Measurements from ENCODE around the gene STRA8. TPM values are rescaled to one million over a fixed set of nuclear protein-coding genes. Genes with fewer than 3 reads are reported as not detected.
A peak's percentile ranks its signal among the peaks of the same experiment; 100 is the strongest.

The STRA8 gene
- not detected for total RNA-seq

- intact Hi-C loops (cut with DNase I) = no loop called here
- DNase-seq (ENCODE audit: low spot score) (no peak), ATAC-seq (no peak)
These were observed at the start of gene STRA8 for GRCh38 chr7:135233570-135233969. Gene STRA8 (plus strand): TSS chr7:135233838. CDS start chr7:135240525, 6,687 bp downstream.

DNA sequence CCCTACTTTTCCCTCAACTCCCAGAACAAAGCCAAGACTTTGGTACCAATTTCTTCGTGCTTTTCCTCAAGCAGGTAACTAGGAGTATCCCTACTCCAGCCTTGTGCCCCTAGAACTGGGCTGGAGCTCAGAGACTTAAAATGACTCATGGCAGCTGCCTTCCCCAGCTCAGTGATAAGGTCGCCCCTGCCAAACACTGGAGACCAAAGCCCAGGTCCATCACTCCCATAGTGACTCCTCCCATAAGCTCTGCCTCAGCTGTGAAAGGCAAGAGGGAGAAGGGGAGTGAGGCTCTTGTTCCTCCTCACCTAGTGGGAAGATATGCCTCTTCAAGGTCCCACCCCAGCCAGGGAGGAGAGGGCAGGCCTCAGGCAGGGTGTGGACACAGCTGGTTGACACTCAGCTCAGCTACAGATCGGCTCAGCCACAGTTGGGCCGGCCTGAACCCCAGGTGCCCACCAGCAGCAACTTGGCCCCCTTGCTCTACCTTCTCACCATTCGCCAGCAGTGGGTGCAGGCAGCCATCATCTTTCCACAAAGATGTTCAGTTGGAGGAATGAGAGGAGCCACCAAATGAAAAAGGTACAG lies 49.3 kb upstream of the STRA8 start:
- ATAC-seq = no peak
- intact Hi-C loops (cut with DNase I) = no loop called here
- DNase-seq (ENCODE audit: low spot score) = no peak

DNA sequence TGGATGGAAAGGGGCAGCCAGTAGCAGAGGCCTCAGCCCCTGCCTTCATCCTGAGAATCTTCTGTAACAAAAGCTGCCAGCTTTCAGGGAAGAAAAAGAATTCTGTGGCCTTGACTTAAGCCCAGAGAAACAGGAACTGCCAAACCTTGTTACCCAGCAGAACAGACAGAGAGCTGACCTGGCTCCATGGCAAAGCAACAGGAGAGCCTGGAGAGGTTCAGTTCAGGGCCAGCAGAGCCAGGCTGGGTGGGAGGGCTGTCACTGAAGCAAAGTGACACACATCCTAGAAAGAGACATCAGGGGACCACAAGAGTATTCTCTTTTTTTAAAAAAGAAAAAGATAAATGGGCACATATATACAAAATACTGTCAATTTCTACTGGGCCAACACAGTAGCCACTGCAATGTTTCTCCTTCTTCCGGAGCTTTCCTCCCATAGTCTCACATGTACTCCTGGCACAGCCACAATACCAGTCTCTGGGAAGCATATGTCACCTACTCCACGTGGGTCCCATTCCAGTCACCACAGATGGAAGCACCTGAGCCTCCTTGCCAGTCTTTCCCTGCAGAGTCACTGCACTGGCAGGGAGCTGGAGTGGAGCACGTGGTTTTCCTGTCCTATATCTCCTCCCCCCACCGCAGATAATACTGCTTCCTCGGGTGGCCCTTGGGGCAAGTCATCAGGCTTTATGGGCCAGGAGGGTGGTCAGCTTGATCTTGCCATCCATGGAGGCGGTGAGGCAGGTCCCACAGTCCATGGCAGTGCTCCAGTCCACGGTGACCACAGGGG lies 48.0 kb upstream of the STRA8 start:
- peak; percentile 8 for ATAC-seq
- DNase-seq (ENCODE audit: low spot score) = no peak
- intact Hi-C loops (cut with DNase I) = no loop called here

- DNase-seq (ENCODE audit: low spot score) (no peak), ATAC-seq (no peak)
- intact Hi-C loops (cut with DNase I) = no loop called here
These were observed 47.4 kb upstream of the STRA8 start for GRCh38 chr7:135186261-135186540.

DNA sequence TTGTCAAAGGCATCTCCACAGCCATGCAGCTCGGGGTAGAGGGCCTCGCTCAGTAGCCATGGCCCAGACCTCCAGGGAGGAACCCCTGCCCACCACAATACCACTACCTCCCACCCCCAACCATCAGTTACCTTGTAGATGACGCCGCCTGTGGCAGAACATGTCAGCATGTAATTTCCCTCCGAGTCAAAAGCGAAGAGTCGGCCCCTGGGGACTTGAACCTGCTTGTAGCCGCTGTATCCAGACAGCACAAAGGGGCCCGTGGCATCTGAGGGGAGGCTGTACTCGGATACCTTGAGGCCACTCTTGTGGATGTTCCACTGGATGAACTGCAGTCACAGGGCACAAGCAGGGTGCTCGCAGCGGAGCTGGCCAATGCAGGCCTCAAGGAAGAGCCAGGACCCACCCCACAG lies 46.8 kb upstream of the STRA8 start:
- ATAC-seq = no peak

GRCh38 chr7:135188298-135188984 lies 45.2 kb upstream of the STRA8 start:
- no peak for ATAC-seq
- DNase-seq (ENCODE audit: low spot score) = peak; percentile 48
- intact Hi-C loops (cut with DNase I) = no loop called here

More for the DNA sequence above, 46.8 kb upstream of the STRA8 start:
- intact Hi-C loops (cut with DNase I) = no loop called here
- no peak for DNase-seq (ENCODE audit: low spot score)

GRCh38 chr7:135189221-135189662 lies 44.4 kb upstream of the STRA8 start:
- ATAC-seq (no peak), DNase-seq (ENCODE audit: low spot score) (no peak)
- intact Hi-C loops (cut with DNase I) = no loop called here

DNA sequence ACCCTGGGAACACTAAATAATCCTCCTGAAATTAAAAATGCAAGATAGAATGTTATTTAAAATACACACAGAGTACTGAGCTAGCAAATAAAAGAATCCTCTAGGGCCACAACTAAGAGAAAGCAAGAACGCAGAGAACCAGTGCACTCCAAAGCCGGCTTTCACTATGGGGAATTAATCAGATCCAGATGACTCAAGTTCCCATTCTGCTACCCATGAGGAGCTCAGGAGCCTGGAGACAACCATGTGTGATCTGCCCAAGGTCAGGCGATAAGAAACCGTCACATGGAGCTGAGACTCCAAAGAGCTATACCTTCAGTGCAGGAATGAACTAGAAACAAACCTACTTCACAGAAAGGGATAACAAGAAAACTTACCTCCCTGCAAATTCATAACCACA lies 43.7 kb upstream of the STRA8 start:
- intact Hi-C loops (cut with DNase I) = no loop called here
- no peak for DNase-seq (ENCODE audit: low spot score)
- peak; percentile 59 for ATAC-seq

DNA sequence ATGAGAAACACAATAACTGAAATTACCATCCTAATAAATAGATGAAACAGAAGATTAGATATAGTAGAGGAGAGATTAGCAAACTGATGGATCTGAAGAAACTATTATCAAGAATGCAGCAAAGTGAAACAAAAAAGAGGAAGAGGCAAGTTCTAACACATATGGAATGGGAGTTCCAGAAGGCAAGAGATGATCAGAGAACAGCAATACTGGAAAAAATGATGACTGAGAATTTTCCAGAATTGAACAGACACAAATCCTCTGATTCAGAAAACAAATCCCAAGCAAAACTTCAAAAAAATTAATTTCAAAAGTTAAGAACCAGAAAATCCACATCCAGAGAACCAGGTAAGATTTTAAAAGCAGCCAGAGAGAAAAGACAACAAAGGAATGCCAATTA lies 42.9 kb upstream of the STRA8 start:
- intact Hi-C loops (cut with DNase I) = no loop called here
- DNase-seq (ENCODE audit: low spot score) (no peak), ATAC-seq (no peak)

- DNase-seq (ENCODE audit: low spot score) (no peak), ATAC-seq (no peak)
- intact Hi-C loops (cut with DNase I) = no loop called here
These were observed 40.6 kb upstream of the STRA8 start for GRCh38 chr7:135192914-135193536.

GRCh38 chr7:135193615-135194081 lies 40.0 kb upstream of the STRA8 start:
- ATAC-seq = peak; percentile 61
- intact Hi-C loops (cut with DNase I) = no loop called here
- DNase-seq (ENCODE audit: low spot score) = no peak

DNA sequence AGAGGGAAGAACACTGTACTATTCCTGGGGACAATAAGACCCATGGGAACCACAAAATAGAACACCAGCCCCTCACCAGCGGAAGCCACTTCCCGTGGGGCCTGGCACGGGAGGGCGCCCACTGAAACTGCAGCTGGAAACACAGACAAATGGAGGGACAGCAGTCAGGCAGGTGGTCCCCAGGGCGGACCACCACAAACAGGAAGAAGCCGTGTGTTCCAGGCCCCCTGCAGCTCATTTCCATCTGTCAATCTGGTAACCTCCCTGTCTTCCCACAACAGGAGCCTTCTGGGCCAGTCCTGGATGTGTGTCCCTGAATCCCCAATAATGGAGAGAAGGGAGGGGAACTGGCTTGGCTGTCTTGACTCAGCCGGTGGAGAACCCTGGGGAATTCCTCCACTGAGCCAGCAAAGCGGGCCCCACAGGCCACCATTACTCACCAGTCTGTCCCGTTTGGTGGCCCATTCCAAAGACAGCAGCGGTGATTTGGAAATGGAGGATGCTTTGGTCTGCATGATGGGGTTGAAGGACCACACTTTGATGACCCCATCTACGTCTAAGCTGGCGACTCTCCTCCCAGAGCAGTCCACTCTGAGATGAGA lies 39.0 kb upstream of the STRA8 start:
- ATAC-seq (no peak), DNase-seq (ENCODE audit: low spot score) (no peak)
- intact Hi-C loops (cut with DNase I) = no loop called here

DNA sequence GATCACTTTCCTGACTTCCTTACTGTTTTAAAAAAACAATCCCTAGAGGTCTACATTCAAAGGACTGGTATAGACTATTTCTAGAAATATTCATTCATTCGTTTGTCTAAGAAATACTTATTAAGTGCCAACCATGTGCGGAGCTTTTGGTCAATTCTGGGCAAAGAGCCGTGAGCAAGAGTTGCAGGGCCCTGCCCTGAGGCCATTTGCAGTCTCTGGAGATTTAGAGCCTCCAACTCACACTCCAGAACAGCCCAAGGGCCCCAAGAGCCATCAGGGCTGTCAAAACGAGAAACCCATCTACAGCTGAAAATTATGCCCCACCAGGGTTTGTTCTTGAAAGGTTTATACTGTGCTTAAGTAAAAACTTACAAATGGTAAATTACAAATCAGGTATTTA lies 38.5 kb upstream of the STRA8 start:
- intact Hi-C loops (cut with DNase I) = no loop called here
- ATAC-seq (no peak), DNase-seq (ENCODE audit: low spot score) (no peak)

DNA sequence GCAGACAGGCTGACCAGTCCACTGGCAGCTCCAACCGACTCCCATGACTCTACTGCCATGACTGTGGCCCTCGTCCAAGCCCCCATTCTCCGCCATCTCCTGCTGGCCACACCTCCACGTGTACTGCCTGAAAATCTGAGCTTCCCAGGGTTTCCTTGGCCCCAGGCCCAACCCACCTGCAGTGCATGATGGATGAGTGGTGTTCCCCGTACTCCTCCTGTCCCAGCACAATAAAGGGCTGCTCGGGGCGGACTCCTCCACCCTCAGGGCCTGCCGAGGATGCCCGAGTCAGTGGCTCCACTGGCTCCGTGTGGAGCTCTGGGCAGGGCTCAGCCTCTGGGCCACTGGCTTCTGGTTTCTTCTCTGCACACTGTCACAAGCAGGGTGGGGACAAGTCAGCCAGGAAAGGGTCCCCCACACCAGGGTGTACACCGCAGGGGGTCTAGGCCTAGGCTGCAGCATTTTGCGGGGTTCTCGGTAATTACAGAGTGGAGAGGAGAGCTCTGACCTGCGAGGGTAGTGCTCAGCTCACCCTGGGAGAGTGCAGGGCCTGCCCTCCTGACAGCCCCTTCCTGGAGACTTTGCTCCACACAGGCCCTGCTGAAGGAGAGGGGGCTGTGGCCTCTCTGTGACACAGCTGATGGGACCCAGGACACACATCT lies 37.5 kb upstream of the STRA8 start:
- intact Hi-C loops (cut with DNase I) = no loop called here
- no peak for ATAC-seq
- no peak for DNase-seq (ENCODE audit: low spot score)

GRCh38 chr7:135197343-135197742 lies 36.3 kb upstream of the STRA8 start:
- intact Hi-C loops (cut with DNase I) = no loop called here
- DNase-seq (ENCODE audit: low spot score) (no peak), ATAC-seq (no peak)

- ATAC-seq (no peak), DNase-seq (ENCODE audit: low spot score) (no peak)
- intact Hi-C loops (cut with DNase I) = no loop called here
These were observed 35.6 kb upstream of the STRA8 start for GRCh38 chr7:135197906-135198655.

DNA sequence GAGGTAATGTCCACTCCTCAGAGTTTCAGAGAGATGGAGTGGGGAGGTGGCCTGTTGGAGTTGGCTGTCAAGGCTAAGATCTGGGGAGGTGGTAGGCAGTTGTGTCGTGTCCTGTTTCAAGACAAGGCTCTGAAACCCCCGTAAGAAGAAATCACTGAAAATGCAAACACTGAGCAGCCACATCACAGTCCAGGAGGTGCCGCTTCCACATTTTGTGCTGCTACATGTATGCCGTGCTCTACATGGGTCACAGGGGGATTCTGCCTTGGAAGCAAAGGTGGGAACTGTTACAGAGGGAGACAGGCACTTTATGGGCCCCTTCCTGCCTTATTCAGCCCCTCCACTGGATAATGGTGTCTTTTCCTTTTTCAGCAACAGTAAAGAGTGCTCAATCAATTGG lies 34.2 kb upstream of the STRA8 start:
- ATAC-seq = no peak
- DNase-seq (ENCODE audit: low spot score) = no peak
- intact Hi-C loops (cut with DNase I) = no loop called here

DNA sequence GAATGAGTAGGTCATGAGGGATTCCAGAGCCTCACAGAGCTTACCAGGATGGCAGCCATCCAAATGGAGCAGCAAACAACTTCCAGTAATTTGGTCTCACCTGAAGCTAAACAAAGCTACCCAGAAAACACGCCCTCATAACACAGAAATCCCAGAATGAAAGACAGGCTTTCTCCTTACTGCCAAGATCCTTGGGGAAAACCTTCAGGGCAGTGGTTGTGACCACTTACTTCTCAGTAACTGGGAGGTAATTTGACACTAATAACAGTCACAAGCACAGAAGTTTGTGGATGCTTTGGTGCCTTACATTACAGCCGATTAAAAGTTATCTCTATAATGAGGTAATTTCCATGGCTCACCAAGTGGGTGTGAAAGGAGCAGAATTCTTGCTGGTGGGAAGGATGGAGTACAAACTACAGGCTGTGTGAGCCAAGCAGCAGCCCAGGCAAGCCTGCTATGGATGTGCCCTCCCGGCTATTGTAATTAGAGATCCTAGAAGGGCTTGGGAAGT lies 32.8 kb upstream of the STRA8 start:
- ATAC-seq (no peak), DNase-seq (ENCODE audit: low spot score) (no peak)
- intact Hi-C loops (cut with DNase I) = no loop called here

Data from sciatic nerve (tissue), 2 donors.